Measurements from ENCODE around the gene KCNC4. TPM values are rescaled to one million over a fixed set of nuclear protein-coding genes. Genes with fewer than 3 reads are reported as not detected.

KCNC4 gene
- total RNA-seq, 2 donors from 2014 or later: 4.7 to 23.9 TPM

DNA sequence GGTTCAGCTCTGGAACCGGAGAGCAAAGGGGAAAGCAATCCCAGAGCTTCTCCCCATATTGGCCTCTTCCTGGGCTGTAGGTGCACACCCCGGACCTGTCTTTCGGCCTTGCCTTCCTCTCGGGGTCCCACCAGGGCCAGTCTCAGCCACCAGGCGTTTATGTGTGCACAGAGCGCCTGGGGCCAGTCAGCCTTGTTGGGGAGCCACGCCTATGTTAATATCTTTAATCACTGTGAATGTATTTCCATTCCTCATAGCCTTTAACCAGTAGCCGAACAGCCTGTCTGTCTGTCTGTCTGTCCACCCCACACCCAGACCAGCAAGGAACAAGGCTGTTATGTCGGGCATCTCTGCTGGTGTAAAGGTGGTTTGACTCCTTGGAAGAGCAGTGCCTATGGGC, 18.8 kb downstream of the KCNC4 start:
- Histone ChIP-seq H3K4me1 (replicated peaks) (no peaks in the 10 kb centered on the region), H3K36me3 (no peaks in the 10 kb centered on the region), H3K9me3 (no peaks in the 10 kb centered on the region), H3K4me3 (no peak overlapping the region), H3K27ac (no peak overlapping the region), H3K27me3 (replicated peaks; ENCODE audit: insufficient read depth) (no peaks in the 10 kb centered on the region)
- intact Hi-C loops (cut with DNase I): no loop called here
- DNase-seq (ENCODE audit: low spot score): no peak
- no peak for TF ChIP-seq POLR2A (IDR thresholded peaks at IDR 0.05)
- TF ChIP-seq POLR2AphosphoS5 (IDR thresholded peaks at IDR 0.05): no peak
- TF ChIP-seq, protein P1, sequence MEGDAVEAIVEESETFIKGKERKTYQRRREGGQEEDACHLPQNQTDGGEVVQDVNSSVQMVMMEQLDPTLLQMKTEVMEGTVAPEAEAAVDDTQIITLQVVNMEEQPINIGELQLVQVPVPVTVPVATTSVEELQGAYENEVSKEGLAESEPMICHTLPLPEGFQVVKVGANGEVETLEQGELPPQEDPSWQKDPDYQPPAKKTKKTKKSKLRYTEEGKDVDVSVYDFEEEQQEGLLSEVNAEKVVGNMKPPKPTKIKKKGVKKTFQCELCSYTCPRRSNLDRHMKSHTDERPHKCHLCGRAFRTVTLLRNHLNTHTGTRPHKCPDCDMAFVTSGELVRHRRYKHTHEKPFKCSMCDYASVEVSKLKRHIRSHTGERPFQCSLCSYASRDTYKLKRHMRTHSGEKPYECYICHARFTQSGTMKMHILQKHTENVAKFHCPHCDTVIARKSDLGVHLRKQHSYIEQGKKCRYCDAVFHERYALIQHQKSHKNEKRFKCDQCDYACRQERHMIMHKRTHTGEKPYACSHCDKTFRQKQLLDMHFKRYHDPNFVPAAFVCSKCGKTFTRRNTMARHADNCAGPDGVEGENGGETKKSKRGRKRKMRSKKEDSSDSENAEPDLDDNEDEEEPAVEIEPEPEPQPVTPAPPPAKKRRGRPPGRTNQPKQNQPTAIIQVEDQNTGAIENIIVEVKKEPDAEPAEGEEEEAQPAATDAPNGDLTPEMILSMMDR (IDR thresholded peaks at IDR 0.05): no peak
- 82% methylated on average over 9 of the region's 9 CpGs for WGBS

DNA sequence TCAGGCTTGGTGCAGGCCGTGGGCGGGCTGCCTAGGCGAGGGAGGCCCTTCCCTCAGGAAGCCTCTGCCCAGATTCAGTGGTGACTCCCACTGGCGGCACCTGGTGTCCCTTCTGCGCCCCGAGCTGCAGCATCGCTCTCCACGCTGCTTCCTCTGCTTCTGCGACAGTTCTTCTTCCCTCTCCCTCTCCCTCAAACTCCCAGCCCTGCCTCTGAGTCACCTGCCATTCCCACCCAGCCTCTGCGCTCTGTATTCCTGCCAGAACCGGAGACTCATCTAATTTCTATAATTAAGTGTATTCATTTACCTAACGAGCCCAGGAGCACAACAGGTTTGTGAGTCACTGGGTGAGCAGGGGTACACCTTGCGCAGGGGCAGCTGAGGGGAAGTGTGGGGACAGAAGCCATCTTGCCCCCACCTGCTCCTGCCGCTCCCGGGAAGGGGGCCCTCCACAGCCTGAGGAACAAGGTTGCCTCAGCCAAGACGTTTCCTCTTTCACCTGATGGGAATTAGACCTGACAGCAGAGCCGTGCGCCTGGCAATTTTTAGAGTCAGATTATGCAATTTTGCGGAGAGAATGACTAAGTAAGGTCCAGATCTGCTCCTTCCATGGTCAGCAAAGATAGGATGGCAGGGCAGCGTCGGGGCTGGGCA, 19.4 kb downstream of the KCNC4 start:
- intact Hi-C loops (cut with DNase I): no loop called here

DNA sequence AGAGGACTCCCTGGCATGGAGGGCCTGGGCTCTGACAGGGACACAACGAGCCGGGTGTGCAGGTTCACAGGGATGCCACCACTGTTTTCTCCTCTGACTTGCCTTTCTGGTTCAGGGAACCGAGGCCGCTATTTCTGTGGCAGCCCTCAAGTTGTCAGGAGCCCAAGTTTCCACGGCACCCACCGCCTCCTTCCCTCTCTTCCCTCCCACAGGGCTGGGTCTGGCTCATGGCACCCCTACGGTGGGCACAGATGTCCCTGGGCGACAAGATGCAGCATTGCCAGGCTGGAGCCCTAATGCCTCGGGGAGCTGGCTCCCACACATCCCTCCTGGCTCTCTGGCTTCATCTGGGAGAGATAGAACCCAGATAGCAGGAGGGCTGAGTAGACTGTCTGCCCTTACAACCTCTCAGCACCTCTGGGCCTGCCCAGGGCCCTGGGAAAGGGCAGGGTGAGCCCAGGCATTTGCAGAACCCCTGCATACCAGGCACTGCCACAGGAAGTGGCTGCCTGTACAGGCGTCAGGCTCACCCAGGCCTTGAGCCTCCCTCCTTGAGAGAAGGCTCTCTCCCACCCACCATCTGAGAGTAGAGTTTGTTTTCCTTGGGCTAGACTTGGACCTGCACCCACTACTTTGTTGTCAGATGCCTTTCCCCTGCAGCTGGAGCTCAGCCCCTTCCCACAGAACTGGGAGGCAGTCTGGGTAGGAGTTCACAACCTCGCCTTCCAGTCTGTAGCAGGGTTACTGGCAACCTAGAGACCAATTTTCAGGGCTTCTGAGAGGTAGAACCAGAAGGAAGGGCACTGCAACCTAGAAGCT, 20.5 kb downstream of the KCNC4 start:
- TF ChIP-seq, protein P1 (IDR thresholded peaks at IDR 0.05): no peak
- TF ChIP-seq POLR2A (IDR thresholded peaks at IDR 0.05): no peak
- TF ChIP-seq POLR2AphosphoS5 (IDR thresholded peaks at IDR 0.05): no peak
- Histone ChIP-seq H3K4me3 (no peak overlapping the region), H3K9me3 (no peaks in the 10 kb centered on the region), H3K27ac (no peak overlapping the region), H3K36me3 (no peaks in the 10 kb centered on the region), H3K4me1 (replicated peaks) (peaks cover 12% of the 10 kb centered on the region), H3K27me3 (replicated peaks; ENCODE audit: insufficient read depth) (no peaks in the 10 kb centered on the region)
- intact Hi-C loops (cut with DNase I): no loop called here
- DNase-seq (ENCODE audit: low spot score): no peak
- WGBS: 72% methylated on average over 11 of the region's 11 CpGs

More for the DNA sequence above, 19.4 kb downstream of the KCNC4 start:
- H3K4me3 ChIP-seq: no peak overlapping the region
- peaks cover 2% of the 10 kb centered on the region for H3K4me1 ChIP-seq (replicated peaks)
- TF ChIP-seq, protein P1 (IDR thresholded peaks at IDR 0.05): no peak
- TF ChIP-seq POLR2A (IDR thresholded peaks at IDR 0.05) (no peak), POLR2AphosphoS5 (IDR thresholded peaks at IDR 0.05) (no peak)
- H3K9me3 ChIP-seq: no peaks in the 10 kb centered on the region
- 85% methylated on average over 21 of the region's 21 CpGs for WGBS
- H3K27me3 ChIP-seq (replicated peaks; ENCODE audit: insufficient read depth): no peaks in the 10 kb centered on the region
- no peak overlapping the region for H3K27ac ChIP-seq
- H3K36me3 ChIP-seq: no peaks in the 10 kb centered on the region
- DNase-seq (ENCODE audit: low spot score): no peak

DNA sequence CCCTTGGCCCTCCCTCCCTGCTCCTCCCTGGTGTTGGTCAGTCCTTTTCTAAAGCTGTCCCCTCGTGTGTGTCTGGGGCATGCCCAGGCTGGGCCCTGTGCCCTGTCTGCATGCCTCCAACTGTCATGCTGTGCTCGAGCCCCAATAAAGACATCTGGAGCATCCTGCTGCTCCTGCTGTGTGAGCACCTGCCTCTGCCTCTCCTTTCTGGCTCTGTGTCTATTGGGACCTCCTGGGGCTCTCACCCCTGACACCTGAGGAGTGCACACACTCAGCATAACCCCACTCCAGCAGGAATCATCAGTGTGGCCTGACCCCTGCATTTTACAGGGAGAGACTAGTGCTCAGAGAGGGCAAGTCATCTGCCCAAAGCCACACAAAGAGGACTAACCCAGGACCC, 23.7 kb downstream of the KCNC4 start:
- peaks cover 17% of the 10 kb centered on the region for H3K4me1 ChIP-seq (replicated peaks)
- TF ChIP-seq, protein P1 (IDR thresholded peaks at IDR 0.05): no peak
- TF ChIP-seq POLR2A (IDR thresholded peaks at IDR 0.05) (no peak), POLR2AphosphoS5 (IDR thresholded peaks at IDR 0.05) (no peak)
- 39% methylated on average over 2 of the region's 2 CpGs for whole genome bisulfite sequencing
- no peak overlapping the region for H3K4me3 ChIP-seq
- H3K36me3 ChIP-seq: no peaks in the 10 kb centered on the region
- no peak for DNase-seq (ENCODE audit: low spot score)
- H3K27ac ChIP-seq: no peak overlapping the region
- H3K27me3 ChIP-seq (replicated peaks; ENCODE audit: insufficient read depth): no peaks in the 10 kb centered on the region
- intact Hi-C loops (cut with DNase I): no loop called here
- no peaks in the 10 kb centered on the region for H3K9me3 ChIP-seq
